Measurements from ENCODE around the gene TMEM158.
A peak's percentile ranks its signal among the peaks of the same experiment; 100 is the strongest.

Gene TMEM158

DNA sequence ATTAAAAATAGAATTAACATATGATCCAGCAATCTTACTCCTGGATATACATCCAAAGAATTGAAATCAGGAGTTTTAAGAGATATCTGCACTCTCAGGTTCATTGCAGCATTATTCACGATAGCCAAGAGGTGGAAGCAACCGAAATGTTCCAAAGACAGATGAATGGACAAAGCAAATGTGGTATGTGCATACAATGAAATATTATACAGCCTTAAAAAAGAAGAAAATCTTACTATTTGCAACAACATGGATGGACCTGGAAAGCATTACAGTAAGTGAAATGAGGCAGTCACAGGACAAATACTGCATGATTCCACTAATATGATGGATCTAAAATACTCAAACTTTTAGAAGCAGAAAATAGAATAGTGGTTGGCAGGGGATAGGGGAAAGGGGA is 9.3 kb upstream of the TMEM158 start:
- no peak overlapping the region for H3K27ac ChIP-seq
- no peak overlapping the region for H3K4me3 ChIP-seq

DNA sequence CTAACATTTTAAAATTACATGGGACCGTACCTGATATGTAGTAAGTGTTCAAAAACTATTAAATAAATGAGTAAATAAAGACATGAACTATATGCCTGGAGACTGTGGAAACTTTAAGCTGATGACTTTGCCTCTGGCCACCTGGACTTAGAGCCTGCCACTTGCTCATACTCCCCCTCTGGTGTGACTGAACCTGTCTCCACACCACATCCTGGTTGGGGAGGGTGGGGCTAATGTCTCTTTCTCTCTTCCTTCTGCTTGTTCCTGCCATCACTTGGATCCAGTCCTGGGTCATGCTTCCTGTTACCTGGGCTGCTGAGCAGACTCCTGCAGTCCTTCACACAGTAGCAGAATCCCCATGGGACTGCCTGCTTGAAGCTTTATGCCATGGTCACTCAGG is 8.2 kb upstream of the TMEM158 start:
- no peak overlapping the region for H3K4me3 ChIP-seq
- no peak overlapping the region for H3K27ac ChIP-seq

DNA sequence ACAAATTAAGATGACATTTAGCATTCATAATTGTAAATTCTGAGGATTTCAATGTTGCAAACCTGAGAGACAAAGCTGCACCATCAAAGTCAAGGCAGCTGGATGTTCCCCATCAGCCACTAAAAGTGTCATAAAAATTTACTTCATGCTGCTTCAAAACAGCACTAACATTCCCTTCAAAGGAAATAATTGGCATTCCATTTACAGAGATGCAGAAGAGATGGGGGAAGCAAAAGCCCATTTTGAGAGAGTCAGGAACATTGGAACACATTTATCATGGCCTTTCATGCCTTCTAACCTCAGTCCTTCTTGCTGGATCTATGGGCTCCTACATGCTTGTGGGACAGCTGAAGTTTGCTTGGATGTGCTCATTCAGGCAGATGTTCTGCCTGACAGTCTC is 6.4 kb upstream of the TMEM158 start:
- no peak overlapping the region for H3K27ac ChIP-seq
- no peak overlapping the region for H3K4me3 ChIP-seq

DNA sequence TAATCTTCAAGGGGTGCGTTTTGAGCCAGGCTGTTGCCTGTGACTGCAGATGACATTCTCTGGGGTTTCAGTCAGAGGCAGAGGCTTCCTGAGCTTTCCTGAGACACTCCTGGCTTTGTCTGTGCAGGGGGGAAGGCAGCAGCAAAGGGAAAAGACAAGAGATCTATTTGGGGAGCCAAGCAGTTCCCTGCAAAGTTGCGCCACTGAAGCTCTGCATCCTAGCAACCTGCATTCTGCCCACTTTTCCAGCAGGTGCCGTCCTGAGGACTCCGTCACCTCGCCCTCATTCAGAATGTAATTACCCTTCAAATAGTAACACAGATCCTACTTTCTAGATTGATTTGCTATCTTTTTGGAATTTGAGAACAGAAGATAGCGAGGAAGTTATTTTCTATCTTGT is 1.9 kb upstream of the TMEM158 start:
- Histone ChIP-seq H3K4me3 (no peak overlapping the region), H3K27ac (no peak overlapping the region)

DNA sequence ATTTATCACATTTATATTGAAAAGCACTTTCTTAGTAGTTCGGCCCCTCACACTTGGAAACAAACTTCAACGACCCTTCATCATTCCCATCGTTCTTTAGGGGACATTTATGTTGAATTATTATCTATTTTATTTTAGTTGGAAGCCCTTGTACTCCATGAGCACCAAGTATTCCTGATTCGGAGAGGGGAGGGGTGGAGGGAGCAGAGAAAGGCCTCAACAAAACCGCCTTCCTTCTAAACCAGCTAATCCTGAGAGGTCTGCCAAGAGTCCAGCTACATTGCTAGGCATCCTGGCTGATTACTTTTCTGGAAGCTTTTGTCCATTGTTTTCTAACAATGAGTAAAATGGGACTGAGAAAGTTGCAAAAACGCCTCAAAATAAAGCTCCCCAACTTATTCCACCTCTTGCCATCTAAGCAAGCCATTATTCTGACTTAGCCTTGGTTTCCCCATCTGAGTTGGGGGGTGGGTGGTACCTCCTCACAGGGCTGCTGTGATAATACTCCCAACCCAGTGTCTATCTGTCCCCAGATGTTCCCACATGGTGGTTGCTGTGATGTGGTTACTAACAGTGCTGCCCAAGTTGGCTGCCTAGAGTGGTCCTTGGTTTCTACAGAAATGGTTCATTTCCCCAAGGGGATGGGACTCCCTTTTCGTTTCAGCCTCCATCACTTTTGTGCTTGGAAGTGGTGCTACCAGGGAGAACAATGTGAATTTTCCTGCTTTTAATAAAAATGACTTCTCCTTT is 1.2 kb upstream of the TMEM158 start:
- H3K27ac ChIP-seq, result no peak overlapping the region

DNA sequence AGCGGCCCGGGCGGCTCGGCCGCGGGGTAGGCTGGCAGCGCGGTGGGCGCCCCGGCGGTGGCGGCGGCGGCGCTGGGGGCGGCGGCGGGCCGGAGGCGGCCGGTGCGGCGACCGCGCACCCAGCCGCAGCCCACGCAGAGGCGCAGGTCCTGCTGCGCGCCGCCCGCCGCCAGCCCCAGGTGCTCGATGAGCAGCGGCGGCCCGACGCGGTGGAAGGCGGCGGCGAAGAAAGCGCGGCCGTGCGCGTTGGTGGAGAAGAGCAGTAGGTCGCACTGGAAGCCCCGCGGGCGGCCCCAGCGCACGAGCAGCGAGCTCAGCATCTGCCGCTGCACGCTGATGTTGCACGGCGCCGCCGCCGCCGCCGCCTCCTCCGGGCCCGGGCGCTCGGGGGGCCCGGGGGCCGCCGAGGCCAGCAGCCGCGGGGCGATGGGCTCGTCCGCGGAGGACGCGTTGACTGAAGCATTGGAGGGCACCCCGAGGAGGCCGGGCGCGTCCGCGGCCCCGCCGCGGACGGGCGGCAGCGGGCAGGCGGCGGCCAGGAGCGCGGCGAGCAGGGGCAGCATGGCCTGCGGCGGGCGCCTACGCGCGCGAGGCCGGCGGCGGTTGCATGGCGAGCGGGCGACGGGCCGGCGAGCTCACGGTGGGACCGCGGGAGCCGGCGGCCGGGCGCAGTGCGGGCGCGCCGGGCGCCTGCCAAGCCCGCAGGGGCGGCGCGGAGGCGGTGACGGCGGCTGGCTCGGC is 452 bp downstream of the TMEM158 start:
- Histone ChIP-seq H3K27ac (no peak overlapping the region), H3K4me3 (peak overlapping the region; percentile 36 to 57 (median 47))

More for the DNA sequence above, 1.2 kb upstream of the TMEM158 start:
- H3K4me3 ChIP-seq, result no peak overlapping the region

DNA sequence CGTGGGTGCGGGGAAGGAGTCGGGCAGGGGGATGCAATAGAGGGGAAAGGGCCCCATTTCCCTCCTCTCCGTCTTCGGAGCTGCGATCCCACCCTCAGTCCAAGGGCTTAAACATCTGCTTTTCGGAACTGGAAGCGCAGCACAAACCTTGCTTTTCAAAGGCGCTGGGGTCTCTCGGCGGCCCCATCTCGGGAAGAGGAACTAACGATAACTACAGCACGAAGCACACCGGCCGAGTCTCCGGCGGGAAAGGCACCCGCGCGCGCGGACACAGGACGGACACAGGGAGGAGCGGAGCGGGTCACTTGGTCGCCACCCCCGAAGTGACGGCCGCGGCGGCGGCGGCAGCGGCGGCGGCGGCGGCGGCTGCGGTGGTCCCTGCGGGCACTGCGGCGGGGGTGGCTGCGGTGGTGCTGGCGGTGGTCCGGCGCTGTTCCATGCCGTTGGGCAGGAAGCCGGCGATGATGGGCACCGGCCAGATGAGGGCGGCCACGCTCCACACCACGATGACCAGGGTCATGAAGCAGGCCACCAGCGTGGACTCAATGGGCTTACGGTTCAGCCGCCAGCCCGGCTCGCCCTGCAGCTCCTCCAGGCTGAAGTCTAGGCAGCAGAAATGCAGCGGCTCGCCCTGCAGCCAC is 1.1 kb downstream of the TMEM158 start:
- Histone ChIP-seq H3K4me3 (peak overlapping the region; percentile 36 to 57 (median 47)), H3K27ac (peak overlapping the region in 1 of 21 experiments; percentile 51)

DNA sequence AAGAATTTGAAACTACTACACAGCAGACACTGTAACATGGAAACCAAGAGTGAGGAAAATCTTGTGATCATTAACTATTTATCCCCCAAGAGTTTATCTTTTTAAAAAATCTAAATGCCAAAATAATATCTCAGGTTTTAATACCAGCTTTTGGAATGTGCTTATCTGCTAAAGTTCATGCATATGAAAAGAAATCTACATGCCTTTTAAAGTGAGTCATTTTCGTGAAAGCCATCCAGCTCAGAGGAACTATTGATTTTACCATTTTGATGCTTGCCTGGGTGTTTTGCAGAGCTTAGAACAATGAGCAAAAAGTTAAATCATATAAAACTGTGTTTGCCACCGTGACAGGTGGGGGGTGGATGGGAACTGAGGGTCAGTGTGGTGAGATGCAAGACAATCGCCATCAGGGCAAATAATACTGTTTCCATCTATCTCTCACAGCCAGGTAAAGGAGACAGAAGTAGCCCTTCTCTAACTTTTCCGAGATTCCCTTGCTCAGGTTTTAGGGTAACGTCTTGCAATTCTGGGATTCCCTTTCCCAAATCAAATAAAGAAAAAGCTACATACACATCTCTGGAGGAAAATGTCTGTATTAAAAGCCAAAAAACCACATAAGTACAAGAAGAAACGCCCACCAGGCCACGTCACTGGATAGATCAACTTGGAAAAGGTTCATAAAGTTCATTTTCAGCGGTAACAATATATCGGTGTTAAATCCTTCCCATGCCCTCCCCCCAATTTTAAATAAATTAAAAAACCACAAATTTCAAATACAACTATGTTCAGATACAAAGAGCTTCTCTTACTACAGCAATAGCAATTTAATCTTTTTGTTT is 2.0 kb downstream of the TMEM158 start:
- no peak overlapping the region for H3K27ac ChIP-seq
- peak overlapping the region in 3 of 7 experiments; percentile 43 to 57 (median 47) for H3K4me3 ChIP-seq

DNA sequence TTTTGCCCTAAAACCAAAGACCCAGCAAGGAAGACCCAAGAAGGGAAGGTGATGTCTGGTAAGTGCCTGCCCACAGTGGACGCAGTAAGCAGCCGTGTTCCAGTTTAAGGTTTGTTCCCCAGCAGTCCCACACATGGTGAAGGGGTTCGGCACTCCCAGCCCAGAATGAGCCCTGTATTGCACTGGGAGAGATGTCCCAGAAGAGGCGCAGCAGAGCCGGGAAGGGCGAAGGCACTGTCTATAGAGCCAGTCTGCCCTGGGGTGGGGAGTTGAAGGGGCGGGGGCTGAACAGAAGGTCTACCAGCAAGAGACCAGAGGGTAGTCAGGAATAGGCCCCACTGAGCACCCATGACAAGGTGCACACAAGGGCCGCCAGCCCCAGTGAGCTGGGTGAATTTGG is 6.4 kb downstream of the TMEM158 start:
- no peak overlapping the region for H3K27ac ChIP-seq
- H3K4me3 ChIP-seq, result no peak overlapping the region

DNA sequence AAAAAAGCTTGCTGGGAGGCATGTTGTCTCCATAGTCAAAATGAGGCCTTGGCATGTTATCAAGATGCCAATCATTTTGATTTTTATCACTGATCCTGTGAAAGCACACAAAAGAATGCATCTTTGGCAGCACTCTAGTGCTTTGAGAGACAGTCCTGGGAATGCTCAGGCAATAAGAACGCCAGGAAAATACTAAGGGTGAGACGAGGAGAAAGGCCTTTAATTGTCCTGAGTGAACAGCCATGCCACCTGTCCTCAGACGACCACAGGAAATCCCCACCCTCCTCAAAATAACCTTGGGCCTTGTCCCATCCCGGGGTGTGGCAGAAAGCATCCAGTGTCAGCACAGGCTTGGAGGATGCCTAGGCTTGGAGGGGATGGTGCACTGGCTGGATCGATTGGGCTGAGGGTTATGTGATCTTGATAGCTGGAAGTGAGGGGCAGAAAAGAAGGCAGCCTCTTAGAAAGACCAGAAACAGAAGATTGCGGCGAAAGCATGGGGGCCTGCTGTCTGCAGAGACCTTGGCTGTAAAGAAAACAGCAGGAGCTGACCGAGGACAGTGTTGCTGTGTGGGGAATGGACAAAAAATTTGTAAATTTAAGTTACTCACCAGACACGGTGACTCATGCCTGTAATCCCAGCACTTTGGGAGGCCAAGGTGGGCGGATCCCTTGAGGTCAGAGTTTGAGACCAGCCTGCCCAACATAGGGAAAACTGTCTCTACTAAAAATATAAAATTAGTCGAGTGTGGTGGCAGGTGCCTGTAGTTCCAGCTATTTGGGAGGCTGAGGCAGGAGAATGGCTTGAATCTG is 7.3 kb downstream of the TMEM158 start:
- no peak overlapping the region for H3K27ac ChIP-seq
- no peak overlapping the region for H3K4me3 ChIP-seq

DNA sequence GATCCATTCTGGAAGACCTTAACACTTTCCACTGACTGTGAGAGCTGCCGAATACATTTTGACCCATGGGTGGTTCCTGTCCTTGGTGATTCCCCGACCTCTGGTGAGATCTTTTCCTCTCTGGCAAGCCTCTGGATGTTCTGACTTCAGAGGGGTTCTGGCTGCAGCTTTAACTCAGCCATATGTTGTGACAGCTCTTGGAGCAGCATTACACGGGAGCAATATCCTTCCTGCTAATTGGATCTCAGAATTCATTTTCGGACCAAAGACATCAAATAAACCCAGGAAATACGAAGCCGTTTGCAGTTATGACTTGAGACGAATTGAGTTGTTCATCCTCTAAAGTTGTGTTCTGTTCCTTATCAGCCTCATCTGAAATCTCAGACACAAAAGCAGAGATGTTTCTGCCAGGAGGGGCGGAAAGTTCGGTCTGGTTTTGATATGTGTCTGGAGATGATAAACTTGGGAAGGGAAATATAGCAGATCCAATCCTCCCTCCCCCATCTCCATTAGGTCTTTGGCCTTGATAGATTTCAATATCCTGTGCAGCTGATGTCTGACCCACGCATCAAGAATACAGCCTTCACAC is 10.0 kb downstream of the TMEM158 start:
- Histone ChIP-seq H3K4me3 (no peak overlapping the region), H3K27ac (no peak overlapping the region)

DNA sequence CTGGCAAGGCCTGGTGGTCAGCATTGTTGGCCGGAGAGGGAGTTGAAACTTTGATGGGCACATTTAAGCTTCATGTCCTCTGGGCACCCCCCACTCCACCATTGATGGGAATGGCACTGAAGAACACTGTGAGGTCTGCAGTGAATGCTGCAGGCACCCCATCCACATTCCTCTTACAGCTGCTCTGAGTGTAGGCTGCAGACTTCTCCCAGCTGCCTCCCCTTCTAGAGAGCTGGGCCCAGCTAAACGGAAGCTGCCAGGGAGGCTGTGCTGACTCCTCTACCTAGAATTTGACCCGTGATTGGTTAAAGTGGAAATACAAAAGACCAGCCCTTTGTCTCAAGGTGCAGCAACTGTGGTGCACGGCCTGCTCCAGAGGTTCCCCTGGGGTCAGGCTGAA is 10.6 kb downstream of the TMEM158 start:
- H3K4me3 ChIP-seq, result no peak overlapping the region
- H3K27ac ChIP-seq, result no peak overlapping the region

DNA sequence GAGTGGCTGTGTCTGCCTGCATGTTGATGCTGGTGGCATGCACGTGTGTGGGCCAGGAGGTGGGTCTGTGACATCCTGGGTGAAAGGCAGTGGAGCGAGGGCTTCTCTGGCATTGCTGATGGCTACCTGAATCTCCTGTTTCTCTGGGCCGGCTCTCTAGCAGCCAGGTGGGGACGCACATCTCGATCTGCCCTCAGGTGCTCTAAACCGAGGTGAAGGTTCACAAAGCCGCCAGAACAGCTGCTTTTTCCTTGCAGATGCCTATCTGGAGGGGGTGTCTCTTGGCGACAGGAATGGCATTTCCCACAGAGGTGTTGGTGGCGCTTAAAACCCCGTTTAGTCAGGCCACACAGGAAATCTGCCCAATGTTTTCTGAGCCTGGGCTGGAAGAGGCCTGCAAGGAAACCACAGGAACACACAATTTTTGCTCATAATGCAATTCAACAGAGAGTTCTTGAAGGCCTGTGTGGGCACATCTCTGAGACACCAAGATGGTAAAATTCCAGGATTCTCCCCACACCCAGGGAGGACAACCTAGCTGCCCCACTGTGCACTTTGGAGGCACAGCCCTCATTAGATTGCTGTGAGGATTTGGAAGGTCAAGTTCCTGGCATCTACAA is 11.9 kb downstream of the TMEM158 start:
- Histone ChIP-seq H3K4me3 (no peak overlapping the region), H3K27ac (no peak overlapping the region)

DNA sequence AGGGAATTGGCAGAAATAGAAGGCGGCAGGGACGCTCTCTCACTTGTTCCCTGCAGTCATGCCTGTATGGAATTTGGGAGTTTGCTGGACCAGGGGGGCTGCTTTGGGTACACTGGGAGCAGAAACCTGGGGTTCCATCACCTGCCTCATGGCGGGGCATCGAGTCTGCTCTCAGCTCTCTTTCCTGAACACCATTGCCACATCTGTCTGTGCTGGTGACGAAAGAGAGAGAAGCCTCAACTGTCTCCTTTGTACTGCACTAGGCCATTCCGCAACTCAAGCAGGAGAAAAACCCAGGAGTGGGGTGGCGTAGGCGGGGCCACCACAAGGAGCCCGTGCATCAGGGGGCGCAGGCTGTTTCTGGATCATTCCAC is 14.0 kb downstream of the TMEM158 start:
- Histone ChIP-seq H3K4me3 (no peak overlapping the region), H3K27ac (no peak overlapping the region)

DNA sequence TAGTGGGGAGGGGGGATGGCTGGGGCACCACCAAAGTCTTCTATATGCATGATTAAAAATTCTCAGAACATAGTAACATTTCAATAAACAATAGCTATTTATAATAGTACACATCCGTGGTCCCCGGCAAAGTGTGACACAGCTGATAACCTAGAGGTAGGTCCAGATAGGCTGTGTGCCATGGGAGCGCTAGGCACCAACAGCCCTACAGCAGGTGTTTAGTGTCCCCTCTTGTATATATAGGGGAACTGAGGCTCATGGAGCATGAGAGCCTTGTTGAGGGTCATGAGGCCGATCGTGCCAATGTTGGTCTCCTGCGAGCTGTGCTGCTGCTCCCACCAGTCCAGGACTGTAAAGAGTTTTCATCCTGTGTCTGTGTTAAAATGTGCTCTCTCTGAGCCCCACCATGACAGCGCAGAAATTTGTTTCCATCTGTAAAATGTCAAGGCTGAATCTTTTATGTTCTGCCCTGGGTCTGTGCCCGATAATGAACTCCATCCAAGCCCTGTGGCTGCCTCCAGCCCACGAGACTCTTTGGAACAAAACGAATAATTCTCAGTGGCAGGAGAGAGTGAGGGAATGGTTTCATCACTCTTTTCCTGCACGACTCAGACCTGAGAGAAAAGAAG is 14.5 kb downstream of the TMEM158 start:
- no peak overlapping the region for H3K27ac ChIP-seq
- no peak overlapping the region for H3K4me3 ChIP-seq

DNA sequence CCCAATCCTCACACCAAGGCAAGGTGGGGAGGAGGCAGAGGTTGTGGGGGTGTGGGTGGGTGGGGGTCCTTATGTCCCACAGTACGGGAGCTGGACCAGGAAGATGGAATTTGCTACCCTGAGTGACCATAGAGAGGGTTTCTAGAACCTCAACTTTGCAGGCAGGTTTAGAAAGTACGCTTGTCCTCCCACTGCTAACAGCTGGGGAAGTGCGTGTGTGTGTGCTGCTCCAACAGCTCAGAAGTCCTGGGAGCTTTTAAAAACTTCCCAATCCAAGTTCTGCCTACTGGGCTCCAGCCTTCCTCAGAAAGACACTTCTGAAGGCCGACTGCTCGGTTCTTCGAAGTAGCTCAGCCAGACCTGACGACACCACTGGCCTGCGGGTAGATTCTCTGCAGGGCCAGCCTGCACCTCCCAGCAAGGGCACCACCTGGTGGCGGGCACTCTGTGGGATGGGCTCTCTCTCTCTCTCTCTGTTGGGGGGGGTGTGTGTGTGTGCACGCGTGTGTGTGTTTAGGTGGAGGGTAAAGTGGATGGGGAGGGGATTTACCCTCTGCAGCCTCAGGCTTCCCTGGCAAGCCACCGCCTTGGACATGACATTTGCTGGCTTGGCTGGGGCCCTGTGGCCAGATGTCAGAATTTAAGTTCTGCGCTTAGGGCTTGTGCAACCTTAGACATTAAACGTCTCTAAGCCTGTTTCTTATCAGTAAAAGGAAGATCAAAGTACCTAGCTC is 15.6 kb downstream of the TMEM158 start:
- Histone ChIP-seq H3K4me3 (no peak overlapping the region), H3K27ac (peak overlapping the region in 2 of 21 experiments; percentile 33 to 44)

DNA sequence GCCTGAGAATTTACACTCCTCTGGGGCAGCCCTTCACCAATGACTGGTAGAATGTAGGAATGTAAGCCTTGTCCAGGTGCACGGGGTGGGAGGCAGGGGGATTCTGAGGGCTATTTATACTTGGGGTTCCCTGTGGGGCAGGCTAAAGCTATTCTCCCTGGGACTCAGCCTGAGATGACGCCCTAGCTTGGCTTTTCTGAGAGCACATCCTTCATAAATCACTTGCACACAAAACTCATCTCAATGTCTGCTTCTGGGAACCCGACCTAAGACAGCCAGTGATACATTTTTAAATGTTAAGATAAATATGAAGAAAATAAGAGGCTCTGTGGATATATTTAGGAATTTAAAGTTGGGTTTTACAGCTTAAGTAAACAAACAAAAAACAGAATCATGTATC is 16.6 kb downstream of the TMEM158 start:
- Histone ChIP-seq H3K4me3 (no peak overlapping the region), H3K27ac (peak overlapping the region in 1 of 21 experiments; percentile 16)
